ENCODE results near the gene EPHB1. TPM values are rescaled to one million over a fixed set of nuclear protein-coding genes. Genes with fewer than 3 reads are reported as not detected.

The EPHB1 gene
- total RNA-seq, 4 donors from 2014 or later, result 0.82 to 2.2 (median 1.2) TPM

GRCh38 chr3:134886991-134887390, 91.9 kb downstream of the EPHB1 start:
- H3K9me3 ChIP-seq, result peaks cover 2 to 5% of the 10 kb centered on the region in 2 donors
- WGBS, 2 donors (ENCODE audit: low coverage in 1 of 2), result 57 to 82% methylated on average over 2 to 4 of the region's 4 CpGs

GRCh38 chr3:134887536-134887935, 92.5 kb downstream of the EPHB1 start:
- Histone ChIP-seq H3K4me3 (no peak overlapping the region), H3K36me3 (no peaks in the 10 kb centered on the region), H3K27ac (no peak overlapping the region), H3K27me3 (no peaks in the 10 kb centered on the region), H3K4me1 (no peaks in the 10 kb centered on the region), H3K9me3 (peaks cover 2 to 5% of the 10 kb centered on the region in 2 donors)
- in situ Hi-C loops (cut with MboI; ENCODE audit: low pct_ligation_motif_present in 1 of 4, low pct_unique_long_range_greater_than_20kb in 1 of 4, low sequenced_read_pairs in 3 of 4) (no loop called here), intact Hi-C loops (cut with DNase I; ENCODE audit: low total_unique reads) (no loop called here)
- TF ChIP-seq POLR2AphosphoS5 (IDR thresholded peaks at IDR 0.05) (no peak), EP300 (IDR thresholded peaks at IDR 0.05; ENCODE audit: low read depth) (no peak), CTCF (IDR thresholded peaks at IDR 0.05) (no peak), POLR2A (IDR thresholded peaks at IDR 0.05) (no peak)
- DNase-seq, result no peak

More at GRCh38 chr3:134886991-134887390, 91.9 kb downstream of the EPHB1 start:
- DNase-seq, result no peak
- Histone ChIP-seq H3K27me3 (no peaks in the 10 kb centered on the region), H3K36me3 (no peaks in the 10 kb centered on the region), H3K4me3 (no peak overlapping the region), H3K4me1 (no peaks in the 10 kb centered on the region), H3K27ac (no peak overlapping the region)
- intact Hi-C loops (cut with DNase I; ENCODE audit: low total_unique reads) (no loop called here), in situ Hi-C loops (cut with MboI; ENCODE audit: low pct_ligation_motif_present in 1 of 4, low pct_unique_long_range_greater_than_20kb in 1 of 4, low sequenced_read_pairs in 3 of 4) (no loop called here)
- TF ChIP-seq EP300 (IDR thresholded peaks at IDR 0.05; ENCODE audit: low read depth) (no peak), POLR2A (IDR thresholded peaks at IDR 0.05) (no peak), POLR2AphosphoS5 (IDR thresholded peaks at IDR 0.05) (no peak), CTCF (IDR thresholded peaks at IDR 0.05) (no peak)

- DNase-seq, result no peak
- in situ Hi-C loops (cut with MboI; ENCODE audit: low pct_ligation_motif_present in 1 of 4, low pct_unique_long_range_greater_than_20kb in 1 of 4, low sequenced_read_pairs in 3 of 4) (no loop called here), intact Hi-C loops (cut with DNase I; ENCODE audit: low total_unique reads) (no loop called here)
- TF ChIP-seq POLR2AphosphoS5 (IDR thresholded peaks at IDR 0.05) (no peak), EP300 (IDR thresholded peaks at IDR 0.05; ENCODE audit: low read depth) (no peak), CTCF (IDR thresholded peaks at IDR 0.05) (no peak), POLR2A (IDR thresholded peaks at IDR 0.05) (no peak)
- Histone ChIP-seq H3K4me3 (no peak overlapping the region), H3K36me3 (no peaks in the 10 kb centered on the region), H3K4me1 (no peaks in the 10 kb centered on the region), H3K9me3 (peaks cover 2 to 5% of the 10 kb centered on the region in 2 donors), H3K27ac (no peak overlapping the region), H3K27me3 (no peaks in the 10 kb centered on the region)
- WGBS, 2 donors (ENCODE audit: low coverage in 1 of 2), result 60 to 62% methylated on average over 1 to 2 of the region's 2 CpGs
These were observed 97.3 kb downstream of the EPHB1 start for GRCh38 chr3:134892326-134892725.

- Histone ChIP-seq H3K27me3 (no peaks in the 10 kb centered on the region), H3K27ac (no peak overlapping the region), H3K36me3 (no peaks in the 10 kb centered on the region), H3K4me3 (no peak overlapping the region), H3K9me3 (peaks cover 2 to 5% of the 10 kb centered on the region in 2 donors), H3K4me1 (no peaks in the 10 kb centered on the region)
- TF ChIP-seq POLR2AphosphoS5 (IDR thresholded peaks at IDR 0.05) (no peak), EP300 (IDR thresholded peaks at IDR 0.05; ENCODE audit: low read depth) (no peak), POLR2A (IDR thresholded peaks at IDR 0.05) (no peak), CTCF (IDR thresholded peaks at IDR 0.05) (no peak)
- WGBS, 2 donors (ENCODE audit: low coverage in 1 of 2), result 57 to 59% methylated on average over 3 to 5 of the region's 5 CpGs
- no peak for DNase-seq
- intact Hi-C loops (cut with DNase I; ENCODE audit: low total_unique reads), result no loop called here
- in situ Hi-C loops (cut with MboI; ENCODE audit: low pct_ligation_motif_present in 1 of 4, low pct_unique_long_range_greater_than_20kb in 1 of 4, low sequenced_read_pairs in 3 of 4), result no loop called here
These were observed 97.7 kb downstream of the EPHB1 start for GRCh38 chr3:134892761-134893160.

All from transverse colon (tissue), 4 donors.